ENCODE results near the gene RPL13A.

Gene RPL13A

GRCh38 chr19:49465371-49465770 lies 22.0 kb upstream of the RPL13A start:
- no peak for TF ChIP-seq CTCF (IDR thresholded peaks at IDR 0.05)
- Histone ChIP-seq H3K27me3 (no peaks in the 10 kb centered on the region), H3K9me3 (no peaks in the 10 kb centered on the region), H3K4me1 (peaks cover 0 to 9% (median 0%) of the 10 kb centered on the region in 4 donors), H3K27ac (no peak overlapping the region), H3K4me3 (no peak overlapping the region), H3K36me3 (peaks cover 0 to 69% (median 31%) of the 10 kb centered on the region in 3 donors)
- intact Hi-C loops (cut with DNase I; ENCODE audit: low total_unique reads): no loop called here
- DNase-seq: no peak

- intact Hi-C loops (cut with DNase I; ENCODE audit: low total_unique reads): no loop called here
- H3K36me3 ChIP-seq: peaks cover 0 to 54% (median 27%) of the 10 kb centered on the region in 3 donors
- no peaks in the 10 kb centered on the region for H3K27me3 ChIP-seq
- H3K9me3 ChIP-seq: no peaks in the 10 kb centered on the region
- H3K27ac ChIP-seq: no peak overlapping the region
- H3K4me3 ChIP-seq: no peak overlapping the region
- no peak for DNase-seq
- peaks cover 0 to 9% (median 0%) of the 10 kb centered on the region in 4 donors for H3K4me1 ChIP-seq
- no peak for TF ChIP-seq CTCF (IDR thresholded peaks at IDR 0.05)
Observed at GRCh38 chr19:49468199-49468598, 19.2 kb upstream of the RPL13A start.

- no peak overlapping the region for H3K4me3 ChIP-seq
Observed at GRCh38 chr19:49468746-49469447, 18.5 kb upstream of the RPL13A start.

GRCh38 chr19:49469828-49470614 lies 17.4 kb upstream of the RPL13A start:
- H3K27ac ChIP-seq: no peak overlapping the region
- H3K4me1 ChIP-seq: peaks cover 0 to 20% (median 9%) of the 10 kb centered on the region in 4 donors
- no peak for TF ChIP-seq CTCF (IDR thresholded peaks at IDR 0.05)
- H3K4me3 ChIP-seq: no peak overlapping the region
- DNase-seq: no peak
- peaks cover 0 to 40% (median 15%) of the 10 kb centered on the region in 3 donors for H3K36me3 ChIP-seq
- no peaks in the 10 kb centered on the region for H3K9me3 ChIP-seq
- H3K27me3 ChIP-seq: no peaks in the 10 kb centered on the region
- intact Hi-C loops (cut with DNase I; ENCODE audit: low total_unique reads): no loop called here

More at GRCh38 chr19:49468746-49469447, 18.5 kb upstream of the RPL13A start:
- TF ChIP-seq CTCF (IDR thresholded peaks at IDR 0.05): no peak
- Histone ChIP-seq H3K4me1 (peaks cover 0 to 13% (median 3%) of the 10 kb centered on the region in 4 donors), H3K9me3 (no peaks in the 10 kb centered on the region), H3K27ac (peak overlapping the region in 1 of 2 donors; percentile 18), H3K27me3 (no peaks in the 10 kb centered on the region), H3K36me3 (peaks cover 0 to 51% (median 25%) of the 10 kb centered on the region in 3 donors)
- peak; percentile 84 to 91 for DNase-seq
- intact Hi-C loops (cut with DNase I; ENCODE audit: low total_unique reads): no loop called here

GRCh38 chr19:49470615-49470978 lies 16.8 kb upstream of the RPL13A start:
- DNase-seq: no peak
- H3K4me1 ChIP-seq: peaks cover 0 to 22% (median 12%) of the 10 kb centered on the region in 4 donors
- intact Hi-C loops (cut with DNase I; ENCODE audit: low total_unique reads): no loop called here
- no peak overlapping the region for H3K4me3 ChIP-seq
- H3K27ac ChIP-seq: no peak overlapping the region
- H3K27me3 ChIP-seq: no peaks in the 10 kb centered on the region
- H3K36me3 ChIP-seq: peaks cover 0 to 34% (median 10%) of the 10 kb centered on the region in 3 donors
- no peaks in the 10 kb centered on the region for H3K9me3 ChIP-seq
- TF ChIP-seq CTCF (IDR thresholded peaks at IDR 0.05): no peak
